Endothelial cell of umbilical vein (primary cell): ENCODE data around the gene TOLLIP.

Source experiments
- CTCF ChIP-seq, 2 donors: IDR thresholded peaks; 1 replicate in 1 of 2; 2 replicates in 1 of 2; pipeline ENCODE4 v1.5.1; 2011; ENCODE audit warnings: low read length in 2 of 2, mild to moderate bottlenecking in 2 of 2, moderate library complexity in 2 of 2, control low read depth in 1 of 2, inconsistent platforms in 1 of 2, low read depth in 1 of 2; ENCODE audit not compliant: insufficient read depth in 1 of 2; ENCODE audit errors: extremely low read depth in 1 of 2
- EZH2 ChIP-seq: IDR thresholded peaks from 2 replicates; pipeline ENCODE4 v1.6.1; 2012; ENCODE audit warnings: borderline replicate concordance, low read depth, mild to moderate bottlenecking, moderate library complexity, low read length, inconsistent platforms; ENCODE audit not compliant: severe bottlenecking
- POLR2AphosphoS5 ChIP-seq: IDR thresholded peaks from 2 replicates; pipeline ENCODE4 v1.6.1; 2012; ENCODE audit warnings: low read depth, mild to moderate bottlenecking, control low read depth, low read length, moderate library complexity; ENCODE audit not compliant: insufficient read depth

GRCh38 chr11:1258401-1259075 lies 50.9 kb downstream of the TOLLIP start:
- no peak for TF ChIP-seq CTCF (IDR thresholded peaks at IDR 0.05; ENCODE audit: extremely low read depth in 1 of 2, insufficient read depth in 1 of 2, low read depth in 1 of 2, low read length in 2 of 2)
- TF ChIP-seq POLR2AphosphoS5: no peak
- TF ChIP-seq EZH2: no peak
